ENCODE results near the gene FPR2.

FPR2 gene

GRCh38 chr19:51797480-51797879, 36.5 kb downstream of the FPR2 start:
- no peak overlapping the region for H3K27ac ChIP-seq
- peaks cover 22% of the 10 kb centered on the region for H3K27me3 ChIP-seq
- no peak overlapping the region for H3K4me3 ChIP-seq (ENCODE audit: low read depth in 1 of 2, low read length in 1 of 2)
- TF ChIP-seq CTCF (IDR thresholded peaks at IDR 0.05) = no peak
- no peaks in the 10 kb centered on the region for H3K4me1 ChIP-seq (ENCODE audit: control insufficient read depth in 1 of 2, insufficient read depth in 1 of 2, low read depth in 1 of 2, low read length in 1 of 2)
- H3K36me3 ChIP-seq = no peaks in the 10 kb centered on the region
- no peaks in the 10 kb centered on the region for H3K9me3 ChIP-seq

DNA sequence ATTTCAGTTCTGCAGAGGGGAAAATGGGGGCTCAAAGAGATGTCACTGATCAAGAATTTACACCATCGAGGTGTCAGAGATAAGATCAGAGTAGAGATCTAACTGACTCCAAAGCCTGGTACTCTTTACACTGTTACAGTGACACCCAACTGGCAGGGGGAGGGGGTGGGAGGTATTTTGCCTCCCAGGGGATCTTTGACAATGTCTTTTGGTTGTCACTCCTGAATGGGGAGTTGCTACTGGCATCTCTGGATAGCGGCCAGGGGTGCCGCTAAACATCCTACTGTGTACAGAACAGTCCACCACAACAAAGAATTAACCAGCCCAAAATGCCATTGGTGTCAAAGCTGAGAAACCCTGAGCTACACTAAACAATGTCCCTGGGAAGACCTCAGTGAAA, 37.1 kb downstream of the FPR2 start:
- peaks cover 22% of the 10 kb centered on the region for H3K27me3 ChIP-seq
- TF ChIP-seq CTCF (IDR thresholded peaks at IDR 0.05) = no peak
- no peaks in the 10 kb centered on the region for H3K4me1 ChIP-seq (ENCODE audit: control insufficient read depth in 1 of 2, insufficient read depth in 1 of 2, low read depth in 1 of 2, low read length in 1 of 2)
- no peak overlapping the region for H3K4me3 ChIP-seq (ENCODE audit: low read depth in 1 of 2, low read length in 1 of 2)
- no peak overlapping the region for H3K27ac ChIP-seq
- H3K36me3 ChIP-seq = no peaks in the 10 kb centered on the region
- no peaks in the 10 kb centered on the region for H3K9me3 ChIP-seq

DNA sequence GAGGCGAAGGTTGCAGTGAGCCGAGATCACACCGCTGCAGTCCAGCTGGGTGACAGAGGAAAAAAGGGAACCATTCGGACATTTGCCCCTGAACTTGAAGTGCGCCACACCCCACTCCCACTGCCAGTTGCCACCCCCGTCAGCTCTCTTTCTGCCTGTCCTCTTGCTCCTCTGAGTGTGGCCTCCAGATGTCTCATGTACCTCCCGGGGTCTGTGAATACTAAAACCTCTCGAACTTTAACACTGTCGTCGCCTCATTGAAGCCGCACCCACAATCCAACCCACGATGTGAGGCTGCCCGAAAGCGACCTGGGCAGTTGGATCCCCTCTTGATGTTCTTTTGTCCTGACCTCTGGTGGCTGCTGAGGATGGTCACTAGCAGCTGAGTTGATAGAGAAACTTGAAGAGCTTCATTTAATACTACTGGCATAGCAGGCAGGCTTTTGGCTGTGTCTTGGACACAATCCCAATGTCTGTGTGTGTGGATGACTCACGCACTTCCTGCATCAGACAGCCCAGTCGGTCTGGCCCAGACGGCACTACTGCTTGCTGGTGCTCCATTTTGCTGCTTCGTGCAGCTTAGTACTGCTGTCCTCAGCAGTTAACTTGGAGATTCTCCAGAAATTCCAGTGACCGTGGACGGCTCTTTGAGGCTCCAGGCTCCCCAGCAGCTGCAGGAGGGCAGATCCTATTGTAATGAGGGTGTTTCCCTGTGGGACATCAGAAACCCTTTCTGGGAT, 38.2 kb downstream of the FPR2 start:
- Histone ChIP-seq H3K27ac (no peak overlapping the region), H3K9me3 (no peaks in the 10 kb centered on the region), H3K4me3 (ENCODE audit: low read depth in 1 of 2, low read length in 1 of 2) (no peak overlapping the region), H3K4me1 (ENCODE audit: control insufficient read depth in 1 of 2, insufficient read depth in 1 of 2, low read depth in 1 of 2, low read length in 1 of 2) (no peaks in the 10 kb centered on the region), H3K27me3 (peaks cover 15% of the 10 kb centered on the region), H3K36me3 (no peaks in the 10 kb centered on the region)
- TF ChIP-seq CTCF (IDR thresholded peaks at IDR 0.05) = no peak

- no peak overlapping the region for H3K27ac ChIP-seq
- no peak overlapping the region for H3K4me3 ChIP-seq (ENCODE audit: low read depth in 1 of 2, low read length in 1 of 2)
- no peaks in the 10 kb centered on the region for H3K36me3 ChIP-seq
- H3K9me3 ChIP-seq = no peaks in the 10 kb centered on the region
- H3K4me1 ChIP-seq (ENCODE audit: control insufficient read depth in 1 of 2, insufficient read depth in 1 of 2, low read depth in 1 of 2, low read length in 1 of 2) = no peaks in the 10 kb centered on the region
- no peak for TF ChIP-seq CTCF (IDR thresholded peaks at IDR 0.05)
- peaks cover 10% of the 10 kb centered on the region for H3K27me3 ChIP-seq
Measured at GRCh38 chr19:51799774-51800472, 38.9 kb downstream of the FPR2 start.

- Histone ChIP-seq H3K4me3 (ENCODE audit: low read depth in 1 of 2, low read length in 1 of 2) (no peak overlapping the region), H3K4me1 (ENCODE audit: control insufficient read depth in 1 of 2, insufficient read depth in 1 of 2, low read depth in 1 of 2, low read length in 1 of 2) (no peaks in the 10 kb centered on the region), H3K27me3 (peaks cover 7% of the 10 kb centered on the region), H3K9me3 (no peaks in the 10 kb centered on the region), H3K27ac (no peak overlapping the region), H3K36me3 (no peaks in the 10 kb centered on the region)
- TF ChIP-seq CTCF (IDR thresholded peaks at IDR 0.05) = no peak
Measured at GRCh38 chr19:51800473-51801244, 39.7 kb downstream of the FPR2 start.

Measured in neutrophil (primary cell).